HG03520 (cell line): ENCODE data around the gene RAB44.
"Not testable (repeated sequence)": the region's sequence is repeated elsewhere in the genome, so short reads cannot be mapped to it uniquely, and the experiment has no call there.

Experiments
- ATAC-seq: cut with Tn5 transposase; IDR thresholded peaks from one replicate; pipeline ENCODE4 v1.9.1; 2021; ENCODE audit warnings: mild to moderate bottlenecking, moderate library complexity; ENCODE audit not compliant: unreplicated experiment

Gene RAB44

GRCh38 chr6:36703982-36704381, 6.4 kb downstream of the RAB44 start:
- no peak for ATAC-seq

DNA sequence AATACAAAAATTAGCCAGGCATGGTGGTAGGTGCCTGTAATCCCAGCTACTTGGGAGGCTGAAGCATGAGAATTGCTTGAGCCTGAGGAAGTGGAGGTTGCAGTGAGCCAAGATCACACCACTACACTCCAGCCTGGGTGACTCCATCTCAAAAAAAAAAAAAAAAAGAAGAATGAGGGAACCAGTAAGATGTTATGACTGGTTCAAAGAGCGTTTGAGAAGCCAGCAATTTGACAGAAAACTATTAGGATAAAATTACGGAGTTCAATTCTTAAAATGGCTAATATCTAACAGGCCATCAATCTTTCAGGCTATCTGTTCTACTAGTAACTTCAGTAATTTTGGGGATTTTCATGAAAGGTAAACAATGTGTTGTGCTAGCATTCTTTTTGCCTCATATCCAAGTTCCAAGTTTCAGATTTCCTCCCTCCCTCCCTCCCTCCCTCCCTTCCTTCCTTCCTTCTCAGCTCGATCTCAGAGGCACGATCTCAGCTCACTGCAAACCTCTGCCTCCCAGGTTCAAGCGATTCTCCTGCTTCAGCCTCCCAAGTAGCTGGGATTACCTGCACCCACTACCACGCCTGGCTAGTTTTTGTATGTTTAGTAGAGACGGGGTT, 7.4 kb downstream of the RAB44 start:
- ATAC-seq, result not testable (repeated sequence)

GRCh38 chr6:36706339-36706738, 8.7 kb downstream of the RAB44 start:
- ATAC-seq, result no peak

- ATAC-seq, result no peak
These were observed 15.2 kb downstream of the RAB44 start for GRCh38 chr6:36712816-36713215.

- no peak for ATAC-seq
These were observed 16.2 kb downstream of the RAB44 start for GRCh38 chr6:36713846-36714245.

GRCh38 chr6:36714511-36714910, 16.9 kb downstream of the RAB44 start:
- no peak for ATAC-seq

DNA sequence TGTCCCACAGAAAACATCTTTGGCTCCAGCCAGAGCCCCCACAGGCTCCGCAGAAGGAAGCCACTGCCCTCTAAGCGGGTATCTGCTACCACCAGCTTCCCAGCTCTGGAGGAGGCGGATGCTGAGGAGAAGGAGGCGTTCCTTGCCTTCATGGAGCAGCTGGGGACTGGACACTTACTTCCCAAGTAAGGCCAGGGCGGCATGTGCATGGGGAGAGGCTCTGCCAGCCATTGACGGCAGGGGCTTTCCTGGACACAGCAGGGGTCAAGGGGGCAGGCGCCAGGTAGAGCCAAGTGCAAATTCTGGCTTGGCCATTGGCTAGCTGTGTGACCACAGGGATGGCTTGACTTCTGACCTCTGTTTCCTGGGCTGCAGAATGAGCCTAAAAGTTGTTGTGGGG, 17.8 kb downstream of the RAB44 start:
- ATAC-seq, result no peak

- ATAC-seq, result no peak
These were observed 19.0 kb downstream of the RAB44 start for GRCh38 chr6:36716476-36717093.

- ATAC-seq, result no peak
These were observed 19.7 kb downstream of the RAB44 start for GRCh38 chr6:36717231-36717825.

GRCh38 chr6:36717871-36718540, 20.4 kb downstream of the RAB44 start:
- ATAC-seq, result no peak

DNA sequence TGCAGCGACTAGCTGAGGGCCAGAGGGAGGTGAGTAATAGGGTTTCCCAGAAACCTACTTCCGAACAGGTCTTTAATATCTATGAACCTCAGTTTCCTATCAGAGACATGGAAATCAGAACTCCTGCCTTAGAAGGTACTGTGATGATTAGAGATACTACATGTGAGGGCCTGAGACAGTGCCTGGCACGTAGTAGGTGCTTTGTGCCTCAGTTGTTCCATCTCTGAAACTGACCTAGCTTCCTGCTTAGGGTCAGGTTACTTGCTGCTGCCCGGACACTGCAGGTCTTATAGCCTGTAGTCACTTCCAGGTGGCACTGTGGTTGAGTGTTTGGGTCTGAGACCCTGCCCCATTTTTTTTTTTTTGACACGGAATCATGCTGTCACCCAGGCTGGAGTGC, 20.9 kb downstream of the RAB44 start:
- no peak for ATAC-seq

GRCh38 chr6:36719126-36719525, 21.5 kb downstream of the RAB44 start:
- no peak for ATAC-seq

DNA sequence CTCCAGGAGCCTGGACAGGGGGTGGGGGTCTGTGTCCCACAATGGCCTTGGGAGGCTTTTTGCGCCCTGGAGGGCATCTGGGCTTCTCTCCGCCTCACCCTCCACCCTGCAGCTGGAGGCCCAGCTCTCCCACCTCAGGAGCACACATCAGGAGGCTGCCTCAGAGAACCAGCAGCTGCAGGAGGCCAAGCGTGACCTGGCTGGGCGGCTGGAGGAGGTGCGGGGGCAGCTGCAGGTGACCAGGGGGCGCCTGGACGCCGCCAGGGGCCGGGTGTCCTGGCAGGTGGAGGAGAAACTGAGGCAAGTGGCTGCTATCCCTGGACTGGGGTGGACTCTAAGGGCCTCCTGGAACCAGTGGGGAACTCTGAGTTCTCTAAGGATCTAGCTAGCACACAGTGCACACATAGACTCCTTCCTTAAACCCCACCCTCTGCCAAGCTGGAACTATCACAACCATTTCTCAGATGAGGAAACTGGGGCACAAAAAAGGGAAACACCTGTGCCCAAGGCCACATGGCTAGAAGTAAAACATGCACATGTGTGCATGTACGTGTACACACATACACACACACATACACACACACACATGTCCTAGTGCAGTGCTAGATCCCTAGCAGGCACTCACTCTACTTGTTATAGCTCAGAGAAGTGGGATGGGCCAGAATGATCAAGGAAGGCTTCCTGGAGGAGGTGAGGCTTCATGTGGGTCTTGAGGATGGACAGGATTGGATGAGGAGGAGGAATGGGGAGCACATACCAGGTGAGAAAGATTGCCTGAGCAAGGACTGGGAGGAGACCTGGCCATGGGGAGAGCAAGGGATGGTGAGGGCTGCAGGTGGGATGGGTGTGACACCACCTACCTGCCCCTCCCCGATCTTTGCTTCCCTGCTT, 22.9 kb downstream of the RAB44 start:
- no peak for ATAC-seq

- ATAC-seq, result no peak
These were observed 23.9 kb downstream of the RAB44 start for GRCh38 chr6:36721369-36722140.

DNA sequence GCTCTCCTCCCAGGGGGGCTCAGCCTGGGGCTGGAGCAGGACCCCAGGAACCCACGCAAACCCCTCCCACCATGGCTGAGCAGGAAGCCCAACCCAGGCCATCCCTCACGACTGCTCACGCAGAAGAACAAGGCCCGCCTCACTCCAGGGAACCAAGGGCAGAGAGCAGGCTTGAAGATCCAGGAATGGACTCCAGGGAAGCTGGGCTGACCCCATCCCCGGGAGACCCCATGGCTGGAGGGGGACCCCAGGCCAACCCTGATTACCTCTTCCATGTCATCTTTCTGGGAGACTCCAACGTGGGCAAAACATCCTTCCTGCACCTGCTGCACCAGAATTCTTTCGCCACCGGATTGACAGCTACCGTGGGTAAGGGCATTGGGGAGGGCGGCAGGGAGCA, 24.7 kb downstream of the RAB44 start:
- no peak for ATAC-seq

DNA sequence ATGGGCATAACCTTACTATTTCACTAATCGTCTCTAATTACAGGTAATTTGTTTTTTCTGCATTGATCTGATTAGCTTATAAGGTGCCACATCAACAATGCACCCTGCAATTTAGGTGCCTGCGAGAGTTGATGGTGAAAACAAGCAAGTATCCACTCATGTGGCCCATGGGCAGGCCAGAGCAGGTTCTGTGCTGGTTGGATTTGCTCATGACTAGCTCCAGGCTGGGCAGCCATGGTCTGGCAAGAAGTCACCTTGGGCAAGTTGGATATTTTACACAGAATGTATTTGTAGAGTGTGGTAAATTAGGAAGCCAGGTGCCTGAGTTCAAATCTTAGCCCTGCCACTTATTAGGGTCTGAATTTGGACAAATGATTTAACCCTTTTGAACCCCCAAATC, 25.3 kb downstream of the RAB44 start:
- no peak for ATAC-seq

DNA sequence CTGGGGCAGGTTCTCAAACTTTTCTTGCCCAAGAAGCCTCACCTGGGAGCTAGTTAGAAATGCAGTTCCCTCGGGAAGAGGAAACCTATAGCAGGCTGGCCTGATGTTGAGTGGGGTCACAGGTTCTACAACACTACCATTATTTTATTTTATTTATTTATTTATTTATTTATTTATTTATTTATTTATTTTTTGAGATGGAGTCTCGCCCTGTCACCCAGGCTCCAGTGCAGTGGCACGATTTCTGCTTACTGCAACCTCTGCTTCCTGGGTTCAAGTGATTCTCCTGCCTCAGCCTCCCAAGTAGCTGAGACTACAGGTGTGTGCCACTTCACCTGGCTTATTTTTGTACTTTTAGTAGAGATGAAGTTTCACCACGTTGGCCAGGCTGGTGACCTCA, 26.4 kb downstream of the RAB44 start:
- not testable (repeated sequence) for ATAC-seq

DNA sequence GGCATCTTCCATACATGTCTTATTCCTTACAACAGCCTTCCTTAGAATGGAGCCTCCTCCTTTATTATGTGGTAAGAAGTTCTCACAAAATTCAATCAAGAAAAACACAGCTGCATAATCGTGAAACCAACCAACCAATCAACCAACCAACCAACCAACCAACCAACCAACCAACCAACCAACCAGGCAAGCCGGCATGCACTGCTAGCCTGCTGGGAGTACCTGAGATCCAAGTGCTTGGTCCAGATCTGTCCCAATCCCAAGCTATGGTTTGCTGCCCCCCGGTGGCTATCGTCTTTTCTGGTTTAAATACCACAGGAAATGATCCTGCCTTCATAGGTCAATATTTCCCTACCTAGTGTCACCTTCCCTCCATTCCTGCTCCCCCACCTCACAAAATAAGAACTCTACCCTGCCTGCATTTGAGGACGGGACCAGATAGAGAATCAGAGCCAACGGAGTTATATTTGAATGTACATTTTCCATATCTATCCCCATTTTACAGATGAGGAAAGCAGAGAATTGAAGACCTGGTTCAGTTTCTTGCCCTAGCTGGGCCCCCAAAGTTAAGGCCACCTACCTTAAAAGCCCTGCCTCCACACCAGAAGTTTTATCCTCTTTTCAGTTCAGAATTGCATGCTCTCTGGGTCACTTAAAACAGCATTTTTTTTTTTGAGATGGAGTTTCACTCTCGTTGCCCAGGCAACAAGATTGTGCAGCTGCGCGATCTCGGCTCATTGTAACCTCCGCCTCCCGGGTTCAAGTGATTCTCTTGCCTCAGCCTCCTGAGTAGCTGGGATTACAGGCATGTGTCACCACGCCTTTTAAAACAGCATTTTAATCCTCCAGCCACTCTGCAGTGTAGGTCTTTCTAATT, 27.1 kb downstream of the RAB44 start:
- no peak for ATAC-seq

GRCh38 chr6:36725581-36725980, 28.0 kb downstream of the RAB44 start:
- no peak for ATAC-seq
